AG04450 (cell line): ENCODE measurements around the gene RAD23B. TPM values are rescaled to one million over a fixed set of nuclear protein-coding genes. Genes with fewer than 3 reads are reported as not detected.

Experiments used
- CTCF ChIA-PET: fragments of 300-600, 350-600 bp; formaldehyde crosslinking; extraction: SDS; loops from one replicate; lab custom pipeline; 2022; ENCODE audit warnings: antibody characterized with exemption, inconsistent platforms; lab: Charles Lee
- POLR2A ChIA-PET: fragments of 350-600 bp; formaldehyde crosslinking; extraction: SDS; loops from one replicate; lab custom pipeline; 2021; ENCODE audit warnings: antibody characterized with exemption, inconsistent platforms; lab: Yijun Ruan, JAX
- DNase-seq: peaks from one replicate; pipeline ENCODE4 v3.0.0-alpha.2; 2011; ENCODE audit warnings: low read depth, low spot score
- H3K27ac ChIP-seq: one replicate; pipeline ENCODE4 v1.5.1; 2012; ENCODE audit warnings: low read depth, low read length, control low read depth
- H3K27me3 ChIP-seq: one replicate; pipeline ENCODE4 v1.6.0; 2012; ENCODE audit warnings: low read length; ENCODE audit not compliant: control insufficient read depth, insufficient read depth
- H3K4me3 ChIP-seq: 2 replicates; pipeline ENCODE4 v1.5.1; 2011; ENCODE audit warnings: mild to moderate bottlenecking, low read depth, low read length, control low read depth
- H3K9me3 ChIP-seq: 2 replicates; pipeline ENCODE4 v1.5.1; 2012; ENCODE audit warnings: low read length; ENCODE audit not compliant: control insufficient read depth, insufficient read depth
- polyA plus RNA-seq: library from polyadenylated mRNA; depleted of rRNA; stranded (reverse); fragments of >200 nt; gene quantifications from 2 replicates; pipeline ENCODE4 v1.2.3, GENCODE V29; 2011
- TF ChIP-seq, protein P1 (sequence below): IDR thresholded peaks from 2 replicates; pipeline ENCODE4 v1.5.1; 2011; ENCODE audit warnings: low read depth, low read length, control low read depth, inconsistent platforms

Gene RAD23B
- polyA plus RNA-seq, 1 experiment, result 224 TPM

DNA sequence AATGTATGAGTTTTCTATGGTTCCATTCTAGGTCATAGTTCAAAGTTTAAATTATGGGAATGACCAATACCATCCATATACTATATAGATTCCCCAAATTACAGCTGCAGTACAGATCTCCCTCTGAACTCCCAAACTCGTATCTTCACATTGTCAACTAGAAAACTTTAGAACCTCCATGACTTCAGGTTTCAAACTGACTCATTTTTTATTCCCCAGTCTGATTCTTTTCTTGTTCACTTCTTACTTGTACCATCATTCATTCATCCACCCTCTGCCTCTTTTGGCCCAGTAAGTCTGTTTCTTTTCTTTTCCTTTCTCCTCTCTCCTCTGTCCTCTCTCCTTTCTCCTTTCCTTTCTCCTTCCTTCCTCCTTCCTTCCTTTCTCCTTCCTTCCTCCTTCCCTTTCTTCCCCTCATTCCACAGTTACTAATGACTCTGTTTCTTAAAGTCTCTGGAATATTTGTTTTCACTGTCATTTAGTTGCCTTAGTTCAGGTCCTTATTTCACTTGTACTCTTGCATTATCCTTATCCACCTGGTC is 30.5 kb downstream of the RAD23B start:
- H3K27ac ChIP-seq, result no peak overlapping the region
- CTCF ChIA-PET, result no interaction called here
- TF ChIP-seq, protein P1, sequence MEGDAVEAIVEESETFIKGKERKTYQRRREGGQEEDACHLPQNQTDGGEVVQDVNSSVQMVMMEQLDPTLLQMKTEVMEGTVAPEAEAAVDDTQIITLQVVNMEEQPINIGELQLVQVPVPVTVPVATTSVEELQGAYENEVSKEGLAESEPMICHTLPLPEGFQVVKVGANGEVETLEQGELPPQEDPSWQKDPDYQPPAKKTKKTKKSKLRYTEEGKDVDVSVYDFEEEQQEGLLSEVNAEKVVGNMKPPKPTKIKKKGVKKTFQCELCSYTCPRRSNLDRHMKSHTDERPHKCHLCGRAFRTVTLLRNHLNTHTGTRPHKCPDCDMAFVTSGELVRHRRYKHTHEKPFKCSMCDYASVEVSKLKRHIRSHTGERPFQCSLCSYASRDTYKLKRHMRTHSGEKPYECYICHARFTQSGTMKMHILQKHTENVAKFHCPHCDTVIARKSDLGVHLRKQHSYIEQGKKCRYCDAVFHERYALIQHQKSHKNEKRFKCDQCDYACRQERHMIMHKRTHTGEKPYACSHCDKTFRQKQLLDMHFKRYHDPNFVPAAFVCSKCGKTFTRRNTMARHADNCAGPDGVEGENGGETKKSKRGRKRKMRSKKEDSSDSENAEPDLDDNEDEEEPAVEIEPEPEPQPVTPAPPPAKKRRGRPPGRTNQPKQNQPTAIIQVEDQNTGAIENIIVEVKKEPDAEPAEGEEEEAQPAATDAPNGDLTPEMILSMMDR, result no peak
- POLR2A ChIA-PET, result no interaction called here
- DNase-seq, result no peak
- no peaks in the 10 kb centered on the region for H3K27me3 ChIP-seq
- H3K9me3 ChIP-seq, result no peaks in the 10 kb centered on the region
- H3K4me3 ChIP-seq, result no peak overlapping the region

DNA sequence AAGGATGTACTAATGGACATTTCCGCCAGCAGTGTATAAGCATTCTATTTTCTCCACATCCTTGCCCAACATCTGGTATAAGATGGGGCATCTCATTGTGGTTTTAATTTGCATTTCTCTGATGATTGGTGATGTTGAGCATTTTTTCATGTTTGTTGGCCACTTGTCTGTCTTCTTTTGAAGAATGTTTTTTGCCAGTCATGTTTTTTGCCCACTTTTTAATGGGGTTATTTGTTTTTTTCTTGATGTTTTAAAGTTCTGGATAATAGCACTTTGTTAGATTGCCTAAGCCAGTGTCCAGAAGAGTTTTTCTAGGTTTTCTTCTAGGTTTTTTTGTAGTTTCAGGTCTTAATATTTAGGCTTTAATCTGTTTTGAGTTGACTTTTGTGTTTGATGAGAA is 31.7 kb downstream of the RAD23B start:
- Histone ChIP-seq H3K9me3 (no peaks in the 10 kb centered on the region), H3K27me3 (no peaks in the 10 kb centered on the region), H3K4me3 (no peak overlapping the region), H3K27ac (no peak overlapping the region)
- TF ChIP-seq, protein P1, result no peak
- ChIA-PET CTCF (no interaction called here), POLR2A (no interaction called here)
- no peak for DNase-seq

DNA sequence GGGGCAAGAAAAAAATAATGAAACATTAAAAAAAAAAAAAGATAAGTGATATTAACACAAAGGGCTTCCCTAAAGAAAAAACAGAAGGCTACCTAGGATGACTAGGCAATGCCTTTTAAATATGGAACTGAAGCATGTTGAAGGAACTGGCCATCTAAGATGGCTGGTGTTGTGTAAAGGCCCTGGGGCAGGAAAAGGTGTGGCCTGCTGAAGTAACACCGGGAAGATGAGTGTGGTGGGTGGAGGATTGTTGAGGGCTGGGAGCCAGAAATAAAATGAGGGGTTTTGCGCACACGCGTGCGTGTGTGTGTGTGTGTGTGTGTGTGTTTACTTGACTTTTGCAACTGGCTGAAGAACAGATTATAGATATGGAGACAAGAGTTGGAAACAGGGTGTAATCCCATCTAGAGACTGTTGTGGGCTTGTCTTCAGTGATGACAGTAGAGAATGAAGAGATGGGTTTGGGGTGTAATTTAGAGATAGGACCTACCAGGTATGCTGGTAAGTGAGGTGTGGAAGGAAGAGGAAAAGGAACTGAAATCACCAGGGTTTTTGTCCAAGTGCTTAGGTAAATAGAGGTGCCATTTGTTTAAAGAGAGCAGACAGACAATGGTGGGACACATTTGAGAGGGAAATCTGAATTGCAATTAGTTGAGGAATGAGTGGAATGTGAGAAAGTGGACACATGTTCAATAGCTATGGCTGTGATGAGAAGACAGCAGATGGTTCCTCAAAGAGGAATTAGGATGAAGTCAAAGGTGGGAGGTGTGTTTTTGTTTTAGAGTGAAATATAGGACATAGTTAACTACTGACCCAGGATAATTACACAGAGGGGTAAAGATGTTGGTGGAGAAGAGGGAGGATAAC is 33.9 kb downstream of the RAD23B start:
- Histone ChIP-seq H3K4me3 (no peak overlapping the region), H3K27me3 (no peaks in the 10 kb centered on the region), H3K27ac (no peak overlapping the region), H3K9me3 (no peaks in the 10 kb centered on the region)
- ChIA-PET POLR2A (interaction anchor here (0.7 kb wide), 1 partner anchor 12 kb away, joined by 4 read pairs; no protein-coding TSS in a partner anchor), CTCF (interaction anchor here (1.1 kb wide), 1 partner anchor 24 kb away, joined by 3 read pairs; no protein-coding TSS in a partner anchor)
- TF ChIP-seq, protein P1, result no peak
- DNase-seq, result no peak

DNA sequence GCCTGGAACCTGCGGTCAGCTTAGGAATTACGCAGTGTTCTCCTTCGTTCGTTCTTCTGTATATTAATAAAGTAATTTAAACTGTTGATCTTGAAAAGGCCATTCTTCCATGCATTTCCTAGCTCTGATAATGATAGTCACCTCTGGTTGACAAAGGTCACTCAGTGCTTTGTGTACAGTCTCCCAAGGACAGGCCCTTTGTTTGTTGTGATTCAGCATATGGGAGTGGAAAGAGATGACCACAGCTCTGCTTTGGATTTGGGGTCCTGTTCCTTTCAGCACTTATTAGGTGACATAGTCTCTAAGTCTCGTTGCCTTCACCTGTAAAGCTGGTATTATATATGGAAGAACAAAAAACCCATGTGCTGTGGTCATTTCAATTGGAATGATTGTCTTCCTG is 39.6 kb downstream of the RAD23B start:
- TF ChIP-seq, protein P1, result no peak
- H3K27me3 ChIP-seq, result no peaks in the 10 kb centered on the region
- CTCF ChIA-PET, result interaction anchor here (5.5 kb wide), 1 partner anchor 18 kb away, joined by 44 read pairs; no protein-coding TSS in a partner anchor
- H3K4me3 ChIP-seq, result no peak overlapping the region
- no peaks in the 10 kb centered on the region; the same call in 1 of the 2 replicates for H3K9me3 ChIP-seq
- POLR2A ChIA-PET, result no interaction called here
- no peak overlapping the region for H3K27ac ChIP-seq
- DNase-seq, result no peak
